ENCODE data around the gene ACE. TPM values are rescaled to one million over a fixed set of nuclear protein-coding genes. Genes with fewer than 3 reads are reported as not detected.

ACE gene
- polyA plus RNA-seq, 3 donors, result 12.7 to 15.1 (median 12.7) TPM

Other genes with a start within 250 kb of the ACE start
- gene CYB561, start 30.8 kb upstream of the ACE start, polyA plus RNA-seq (ENCODE audit: insufficient read length in 3 of 3), result 10 to 100 TPM; 21.2 to 28.3 (median 26.6) TPM
- gene KCNH6, start 46.3 kb downstream of the ACE start, polyA plus RNA-seq (ENCODE audit: insufficient read length in 3 of 3), result 1 to 10 TPM; 1.3 to 2.0 (median 1.7) TPM
- gene DCAF7, start 73.4 kb downstream of the ACE start, polyA plus RNA-seq (ENCODE audit: insufficient read length in 3 of 3), result 100 to 1,000 TPM; 107 to 117 (median 112) TPM
- gene TACO1, start 123.8 kb downstream of the ACE start, polyA plus RNA-seq (ENCODE audit: insufficient read length in 3 of 3), result 10 to 100 TPM; 27.1 to 28.2 (median 27.7) TPM
- 10 to 100 TPM; 26.3 to 27.9 (median 27.2) TPM for gene MAP3K3, start 145.4 kb downstream of the ACE start, polyA plus RNA-seq (ENCODE audit: insufficient read length in 3 of 3)
- 10 to 100 TPM; 21.5 to 23.1 (median 22.3) TPM for gene LIMD2, start 223.1 kb downstream of the ACE start, polyA plus RNA-seq (ENCODE audit: insufficient read length in 3 of 3)